NCI-H1694 treated with DMSO at 0.1 percent for 48 hours (cell line): ENCODE measurements around the gene RING1.

Experiments used
- DNase-seq: peaks from one replicate; lab custom pipeline; 2025; lab: John Stamatoyannopoulos, UW

The RING1 gene

GRCh38 chr6:33171880-33172687 lies 36.2 kb upstream of the RING1 start:
- no peak for DNase-seq

- DNase-seq: no peak
These were observed 35.4 kb upstream of the RING1 start for GRCh38 chr6:33172688-33173534.

GRCh38 chr6:33173535-33174180 lies 34.6 kb upstream of the RING1 start:
- DNase-seq: no peak

GRCh38 chr6:33174784-33175183 lies 33.5 kb upstream of the RING1 start:
- DNase-seq: no peak

GRCh38 chr6:33175436-33176069 lies 32.7 kb upstream of the RING1 start:
- DNase-seq: no peak

GRCh38 chr6:33176906-33177305 lies 31.4 kb upstream of the RING1 start:
- DNase-seq: no peak

- no peak for DNase-seq
These were observed 30.5 kb upstream of the RING1 start for GRCh38 chr6:33177552-33178446.

- DNase-seq: no peak
These were observed 29.4 kb upstream of the RING1 start for GRCh38 chr6:33178755-33179475.

- no peak for DNase-seq
These were observed 27.2 kb upstream of the RING1 start for GRCh38 chr6:33181141-33181540.

- no peak for DNase-seq
These were observed 25.1 kb upstream of the RING1 start for GRCh38 chr6:33183071-33183683.

GRCh38 chr6:33185190-33185589 lies 23.1 kb upstream of the RING1 start:
- no peak for DNase-seq

- no peak for DNase-seq
These were observed 22.6 kb upstream of the RING1 start for GRCh38 chr6:33185654-33186187.

GRCh38 chr6:33187809-33188208 lies 20.5 kb upstream of the RING1 start:
- DNase-seq: no peak

GRCh38 chr6:33189164-33189563 lies 19.1 kb upstream of the RING1 start:
- no peak for DNase-seq

GRCh38 chr6:33189625-33190448 lies 18.5 kb upstream of the RING1 start:
- no peak for DNase-seq

- no peak for DNase-seq
These were observed 17.7 kb upstream of the RING1 start for GRCh38 chr6:33190504-33191107.

- DNase-seq: no peak
These were observed 16.8 kb upstream of the RING1 start for GRCh38 chr6:33191383-33192104.
